GM21825 (cell line): ENCODE measurements around the gene PDGFD.
"Not testable (repeated sequence)": the region's sequence is repeated elsewhere in the genome, so short reads cannot be mapped to it uniquely, and the experiment has no call there.

Experiments
- ATAC-seq: cut with Tn5 transposase; IDR thresholded peaks from one replicate; pipeline ENCODE4 v1.9.1; 2021; ENCODE audit warnings: mild to moderate bottlenecking, moderate library complexity; ENCODE audit not compliant: unreplicated experiment

The PDGFD gene

GRCh38 chr11:104057908-104058307, 106.0 kb downstream of the PDGFD start:
- ATAC-seq = no peak

GRCh38 chr11:104055596-104055995, 108.4 kb downstream of the PDGFD start:
- ATAC-seq = no peak

GRCh38 chr11:104054911-104055529, 108.9 kb downstream of the PDGFD start:
- ATAC-seq = no peak

- no peak for ATAC-seq
These were observed 110.0 kb downstream of the PDGFD start for GRCh38 chr11:104053743-104054478.

- no peak for ATAC-seq
These were observed 112.2 kb downstream of the PDGFD start for GRCh38 chr11:104051778-104052177.

GRCh38 chr11:104049116-104049515, 114.8 kb downstream of the PDGFD start:
- no peak for ATAC-seq

- not testable (repeated sequence) for ATAC-seq
These were observed 117.1 kb downstream of the PDGFD start for GRCh38 chr11:104046858-104047257.

- ATAC-seq = no peak
These were observed 117.6 kb downstream of the PDGFD start for GRCh38 chr11:104046331-104046730.

- ATAC-seq = no peak
These were observed 120.2 kb downstream of the PDGFD start for GRCh38 chr11:104043678-104044239.

- no peak for ATAC-seq
These were observed 120.8 kb downstream of the PDGFD start for GRCh38 chr11:104043142-104043541.

GRCh38 chr11:104041792-104042191, 122.2 kb downstream of the PDGFD start:
- ATAC-seq = no peak

GRCh38 chr11:104036995-104037394, 127.0 kb downstream of the PDGFD start:
- no peak for ATAC-seq

- no peak for ATAC-seq
These were observed 127.4 kb downstream of the PDGFD start, which contains the start of gene DDI1 for GRCh38 chr11:104036588-104036987. Gene DDI1 (plus strand): TSS chr11:104036640. CDS start chr11:104036823, 183 bp downstream.

- no peak for ATAC-seq
These were observed 130.4 kb downstream of the PDGFD start for GRCh38 chr11:104033561-104033960.

- ATAC-seq = no peak
These were observed 130.8 kb downstream of the PDGFD start for GRCh38 chr11:104033134-104033533.

- no peak for ATAC-seq
These were observed 135.3 kb downstream of the PDGFD start for GRCh38 chr11:104028476-104029263.

GRCh38 chr11:104024572-104024971, 139.4 kb downstream of the PDGFD start:
- no peak for ATAC-seq

GRCh38 chr11:104015649-104016415, 148.1 kb downstream of the PDGFD start:
- ATAC-seq = peak; percentile 82

GRCh38 chr11:104011044-104011443, 152.9 kb downstream of the PDGFD start:
- no peak for ATAC-seq

GRCh38 chr11:104009744-104010143, 154.2 kb downstream of the PDGFD start:
- ATAC-seq = no peak
